ENCODE results near the gene ICAM5.
"Not testable (repeated sequence)": the region's sequence is repeated elsewhere in the genome, so short reads cannot be mapped to it uniquely, and the experiment has no call there.

The ICAM5 gene

GRCh38 chr19:10289836-10290356 lies at the start of gene ICAM5:
Gene ICAM5, plus strand, starts transcription at chr19:10289952. Its CDS starts 92 bp downstream, at chr19:10290044.
- DNase-seq, result peak; percentile 45

- not testable (repeated sequence) for DNase-seq
Observed at GRCh38 chr19:10241826-10242449, 47.8 kb upstream of the ICAM5 start.

GRCh38 chr19:10243606-10244005 lies 46.1 kb upstream of the ICAM5 start:
- DNase-seq, result no peak

GRCh38 chr19:10245189-10245939 lies 44.4 kb upstream of the ICAM5 start:
- no peak for DNase-seq

GRCh38 chr19:10246511-10246910 lies 43.2 kb upstream of the ICAM5 start:
- no peak for DNase-seq

- peak; percentile 97 for DNase-seq
Observed at GRCh38 chr19:10251792-10252694, 37.7 kb upstream of the ICAM5 start, which contains the start of gene MRPL4. Gene MRPL4, plus strand, starts transcription at chr19:10252214. Its CDS starts 40 bp downstream, at chr19:10252254.

GRCh38 chr19:10252707-10253106 lies 37.0 kb upstream of the ICAM5 start:
- DNase-seq, result no peak

- DNase-seq, result no peak
Observed at GRCh38 chr19:10254244-10254643, 35.5 kb upstream of the ICAM5 start.

- no peak for DNase-seq
Observed at GRCh38 chr19:10255358-10255757, 34.4 kb upstream of the ICAM5 start.

- DNase-seq, result no peak
Observed at GRCh38 chr19:10256551-10256950, 33.2 kb upstream of the ICAM5 start.

GRCh38 chr19:10256970-10257615 lies 32.7 kb upstream of the ICAM5 start:
- DNase-seq, result no peak

GRCh38 chr19:10258080-10258710 lies 31.6 kb upstream of the ICAM5 start:
- no peak for DNase-seq

- peak; percentile 97 for DNase-seq
Observed at GRCh38 chr19:10259162-10259905, 30.4 kb upstream of the ICAM5 start.

GRCh38 chr19:10260141-10260584 lies 29.6 kb upstream of the ICAM5 start:
- DNase-seq, result peak; percentile 72

- no peak for DNase-seq
Observed at GRCh38 chr19:10262771-10263170, 27.0 kb upstream of the ICAM5 start.

GRCh38 chr19:10266706-10267105 lies 23.0 kb upstream of the ICAM5 start:
- no peak for DNase-seq

GRCh38 chr19:10268071-10268470 lies 21.7 kb upstream of the ICAM5 start:
- no peak for DNase-seq

- DNase-seq, result peak; percentile 89
Observed at GRCh38 chr19:10269333-10270179, 20.2 kb upstream of the ICAM5 start.

GRCh38 chr19:10270180-10270615 lies 19.6 kb upstream of the ICAM5 start:
- peak; percentile 69 for DNase-seq

All from stimulated activated CD4-positive, alpha-beta T cell treated with anti-CD3 and anti-CD28 coated beads, Interleukin-4, amount 100 ng/mL, for 24 hours (primary cell).